Small intestine (tissue), 7 donors: ENCODE data around the gene KLHL1. TPM values are rescaled to one million over a fixed set of nuclear protein-coding genes. Genes with fewer than 3 reads are reported as not detected.

ENCODE experiments used
- DNase-seq, 2 donors: peaks; one replicate each; pipeline versions ENCODE4 v3.0.0 to v3.0.0-alpha.2; 2013
- FAIRE-seq: peaks from 2 replicates; lab custom pipeline; 2012; peaks lifted over from hg19 to GRCh38; lab: Jason Lieb, UNC
- H3K27ac ChIP-seq, 3 donors: one replicate each; pipeline ENCODE4 v1.5.1; 2013; ENCODE audit warnings: low read length in 2 of 3, mild to moderate bottlenecking in 2 of 3, control low read depth in 1 of 3, inconsistent platforms in 1 of 3, low read depth in 1 of 3, moderate library complexity in 1 of 3
- H3K27me3 ChIP-seq, 3 donors: one replicate each; pipeline ENCODE4 v1.6.1; 2013; ENCODE audit warnings: low read length in 3 of 3, inconsistent platforms in 1 of 3; ENCODE audit not compliant: control insufficient read depth in 3 of 3, insufficient read depth in 3 of 3
- H3K36me3 ChIP-seq, 3 donors: one replicate each; pipeline ENCODE4 v1.6.1; 2013; ENCODE audit warnings: low read length in 3 of 3, inconsistent platforms in 1 of 3, low read depth in 1 of 3, mild to moderate bottlenecking in 1 of 3, moderate library complexity in 1 of 3; ENCODE audit not compliant: control insufficient read depth in 3 of 3, insufficient read depth in 2 of 3
- H3K4me1 ChIP-seq, 3 donors: one replicate each; pipeline ENCODE4 v1.6.1; 2013; ENCODE audit warnings: low read length in 2 of 3, inconsistent platforms in 1 of 3, low read depth in 1 of 3, mild to moderate bottlenecking in 1 of 3, moderate library complexity in 1 of 3; ENCODE audit not compliant: control insufficient read depth in 3 of 3, insufficient read depth in 2 of 3
- H3K4me3 ChIP-seq, 3 donors: one replicate each; pipeline ENCODE4 v1.5.1; 2013; ENCODE audit warnings: low read length in 3 of 3, control low read depth in 1 of 3, inconsistent platforms in 1 of 3, low read depth in 1 of 3, mild to moderate bottlenecking in 1 of 3, moderate library complexity in 1 of 3
- H3K9me3 ChIP-seq, 2 donors: one replicate each; pipeline ENCODE4 v1.6.1; 2013; ENCODE audit warnings: low read depth in 1 of 2, low read length in 1 of 2; ENCODE audit not compliant: control insufficient read depth in 2 of 2, insufficient read depth in 1 of 2
- WGBS, 3 donors: extraction: QIAGEN DNeasy Blood & Tissue Kit; methylation state at CpG; one replicate each; pipeline ENCODE4 v1.1.7; 2013; 5-methylcytosine and 5-hydroxymethylcytosine counted together
- polyA plus RNA-seq, 4 donors: library from polyadenylated mRNA; stranded (reverse) in 3 of 4; unstranded in 1 of 4; fragments of 200-250 nt in 3 of 4; fragments of 120-200 nt in 1 of 4; gene quantifications; one replicate each; pipeline versions ENCODE4 v1.2.1 to v1.2.3, GENCODE V29; 2013
- donor health status: healthy with polysubstance abuse.
- donor health status: control.
- donor health status: control.
- donor health status: Bipolar disorder and iron deficiency.
- donor health status: healthy.

Gene KLHL1
- polyA plus RNA-seq, 4 donors = 0.04 to 0.06 TPM; not detected in 2

DNA sequence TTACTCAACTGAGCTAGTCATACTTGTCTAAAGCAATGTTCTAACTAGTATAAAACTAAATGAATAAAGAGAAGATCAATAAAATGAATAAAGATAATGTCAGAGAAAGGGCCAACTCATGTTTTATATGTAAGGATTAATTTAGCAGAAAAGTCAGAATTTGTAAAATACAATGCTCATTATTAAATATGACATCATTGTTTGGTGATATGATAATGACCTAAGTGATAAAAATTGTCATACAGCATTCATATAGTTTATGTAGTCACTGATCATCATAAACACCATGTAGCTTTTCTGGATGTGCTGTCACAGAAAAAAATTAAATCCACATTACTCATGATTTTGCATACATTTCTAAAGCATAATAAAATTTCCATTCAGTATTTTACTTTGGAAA lies 3.8 kb downstream of the KLHL1 start:
- no peaks in the 10 kb centered on the region for H3K36me3 ChIP-seq
- H3K27ac ChIP-seq = no peak overlapping the region
- H3K9me3 ChIP-seq = no peaks in the 10 kb centered on the region
- DNase-seq (no peak), FAIRE-seq (no peak)
- peaks cover 0 to 19% (median 0%) of the 10 kb centered on the region in 3 donors for H3K27me3 ChIP-seq
- H3K4me1 ChIP-seq = no peaks in the 10 kb centered on the region
- no peak overlapping the region for H3K4me3 ChIP-seq

DNA sequence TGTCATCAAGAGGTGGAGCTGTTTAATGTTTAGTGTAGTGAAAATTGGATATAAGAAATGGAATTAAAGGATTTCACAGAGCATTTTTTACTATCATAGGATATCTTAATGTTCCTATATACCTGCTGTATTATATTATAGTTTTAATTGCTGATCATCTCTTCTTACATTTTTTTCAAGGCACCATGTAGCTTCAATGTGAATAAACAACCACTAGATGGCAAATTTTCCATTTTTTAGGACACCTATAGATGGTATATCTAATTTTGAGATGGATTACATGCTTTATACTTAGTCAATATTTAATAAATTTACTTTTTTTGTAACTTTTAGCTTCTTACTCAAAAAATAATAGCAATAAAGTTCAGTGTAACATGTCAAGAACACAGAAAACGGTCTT lies 9.6 kb downstream of the KLHL1 start:
- no peak overlapping the region for H3K27ac ChIP-seq
- H3K4me1 ChIP-seq = no peaks in the 10 kb centered on the region
- H3K36me3 ChIP-seq = no peaks in the 10 kb centered on the region
- 24 to 43% (median 26%) methylated on average over 1 of the region's 1 CpG for WGBS, 3 donors
- no peak for FAIRE-seq
- DNase-seq = no peak
- no peak overlapping the region for H3K4me3 ChIP-seq
- no peaks in the 10 kb centered on the region for H3K27me3 ChIP-seq
- H3K9me3 ChIP-seq = no peaks in the 10 kb centered on the region

DNA sequence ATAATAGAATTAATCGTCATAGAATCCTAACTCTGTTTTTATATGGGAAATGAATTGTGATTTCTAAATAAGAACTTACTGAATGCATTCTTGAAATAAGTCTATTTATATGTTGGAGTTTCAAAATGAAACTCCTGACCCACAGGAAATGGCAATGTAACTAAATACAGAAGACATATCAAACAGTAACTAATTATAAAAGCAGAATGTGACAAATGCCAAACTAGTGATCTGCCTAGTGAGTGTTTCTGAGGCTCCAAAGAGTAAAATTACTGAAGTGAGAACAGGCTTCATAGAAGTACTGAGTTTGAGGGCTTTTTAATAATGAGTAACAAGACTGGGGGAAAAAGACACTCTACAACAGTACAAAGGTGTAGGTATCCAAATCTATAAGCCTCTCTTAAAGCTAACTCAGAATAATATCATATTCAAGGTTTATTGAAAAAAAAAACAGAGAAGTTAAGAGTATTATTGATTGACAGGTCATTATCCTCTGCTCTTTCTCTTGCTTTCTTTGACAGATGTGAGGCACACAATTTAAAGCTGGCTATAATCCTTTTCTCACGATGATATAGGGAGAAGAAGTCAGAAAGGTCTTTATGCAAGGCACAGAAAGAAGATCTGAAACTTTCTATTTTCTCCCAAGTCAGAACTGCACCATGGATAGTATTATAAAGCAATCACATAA lies 18.1 kb downstream of the KLHL1 start:
- Histone ChIP-seq H3K27ac (no peak overlapping the region), H3K27me3 (no peaks in the 10 kb centered on the region), H3K36me3 (no peaks in the 10 kb centered on the region), H3K4me3 (no peak overlapping the region), H3K4me1 (no peaks in the 10 kb centered on the region), H3K9me3 (no peaks in the 10 kb centered on the region)
- no peak for DNase-seq
- FAIRE-seq = no peak
- WGBS, 3 donors = 73 to 85% (median 77%) methylated on average over 2 of the region's 2 CpGs

DNA sequence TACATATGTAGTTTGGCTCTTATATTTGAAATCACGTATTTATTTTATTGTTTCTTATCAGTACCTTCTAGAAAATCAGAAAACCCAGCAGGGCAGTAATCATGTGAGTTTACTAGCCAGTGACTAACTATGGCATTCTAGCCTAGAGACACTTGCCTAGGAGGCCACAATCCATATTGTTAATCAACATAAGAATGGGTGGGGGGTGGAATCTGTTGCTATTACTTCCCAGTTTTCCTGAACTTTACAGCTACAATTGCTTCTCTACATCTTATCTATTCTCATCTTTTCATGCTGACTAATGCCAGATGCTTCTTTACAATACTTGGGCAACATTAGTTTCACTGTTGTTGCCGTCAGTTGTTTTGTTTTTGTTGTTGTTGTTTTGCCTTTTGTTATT lies 19.3 kb downstream of the KLHL1 start:
- Histone ChIP-seq H3K27ac (no peak overlapping the region), H3K9me3 (no peaks in the 10 kb centered on the region), H3K4me3 (no peak overlapping the region), H3K36me3 (no peaks in the 10 kb centered on the region), H3K4me1 (no peaks in the 10 kb centered on the region), H3K27me3 (no peaks in the 10 kb centered on the region)
- 46 to 71% (median 53%) methylated on average over 2 of the region's 2 CpGs for WGBS, 3 donors
- no peak for DNase-seq
- FAIRE-seq = no peak

GRCh38 chr13:70087247-70087646 lies 21.0 kb downstream of the KLHL1 start:
- Histone ChIP-seq H3K27ac (no peak overlapping the region), H3K9me3 (no peaks in the 10 kb centered on the region), H3K4me1 (no peaks in the 10 kb centered on the region), H3K36me3 (no peaks in the 10 kb centered on the region), H3K4me3 (no peak overlapping the region), H3K27me3 (no peaks in the 10 kb centered on the region)
- FAIRE-seq = no peak
- no peak for DNase-seq
- WGBS, 3 donors = 68 to 82% (median 77%) methylated on average over 4 of the region's 4 CpGs

GRCh38 chr13:70080012-70080411 lies 28.2 kb downstream of the KLHL1 start:
- H3K4me1 ChIP-seq = no peaks in the 10 kb centered on the region
- H3K27ac ChIP-seq = no peak overlapping the region
- no peak overlapping the region for H3K4me3 ChIP-seq
- WGBS, 3 donors = 24 to 30% (median 26%) methylated on average over 4 of the region's 4 CpGs
- H3K27me3 ChIP-seq = no peaks in the 10 kb centered on the region
- H3K9me3 ChIP-seq = no peaks in the 10 kb centered on the region
- DNase-seq (no peak), FAIRE-seq (no peak)
- no peaks in the 10 kb centered on the region for H3K36me3 ChIP-seq

GRCh38 chr13:70054572-70054971 lies 53.7 kb downstream of the KLHL1 start:
- Histone ChIP-seq H3K4me1 (no peaks in the 10 kb centered on the region), H3K9me3 (peaks cover 0 to 5% of the 10 kb centered on the region in 2 donors), H3K36me3 (no peaks in the 10 kb centered on the region), H3K4me3 (no peak overlapping the region), H3K27ac (no peak overlapping the region), H3K27me3 (no peaks in the 10 kb centered on the region)
- DNase-seq (no peak), FAIRE-seq (no peak)

- FAIRE-seq (no peak), DNase-seq (peak in 1 of 2 donors; percentile 51)
- H3K9me3 ChIP-seq = peaks cover 0 to 5% of the 10 kb centered on the region in 2 donors
- no peak overlapping the region for H3K27ac ChIP-seq
- no peaks in the 10 kb centered on the region for H3K36me3 ChIP-seq
- no peaks in the 10 kb centered on the region for H3K27me3 ChIP-seq
- 15 to 61% (median 26%) methylated on average over 1 of the region's 1 CpG for WGBS, 3 donors
- H3K4me3 ChIP-seq = no peak overlapping the region
- no peaks in the 10 kb centered on the region for H3K4me1 ChIP-seq
These were observed 56.7 kb downstream of the KLHL1 start for GRCh38 chr13:70051531-70051930.

DNA sequence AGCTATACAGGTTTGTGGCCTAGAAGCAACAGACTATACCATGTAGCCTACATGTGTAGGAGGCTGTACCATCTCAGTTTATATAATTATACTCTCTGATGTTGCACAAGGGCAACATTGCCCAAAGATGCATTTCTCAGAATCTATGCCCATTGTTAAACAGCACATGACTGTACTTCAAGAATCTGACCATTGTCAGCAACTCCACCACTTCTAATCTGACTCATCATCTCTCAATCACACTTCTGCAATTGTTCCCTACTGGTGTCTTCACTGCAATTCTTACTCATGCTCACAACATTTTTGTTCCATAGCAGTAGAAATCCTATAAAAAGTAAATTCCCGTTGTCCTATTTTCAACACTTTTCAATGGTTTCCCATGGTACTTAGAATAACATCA lies 64.6 kb downstream of the KLHL1 start:
- no peak for FAIRE-seq
- peaks cover 0 to 4% (median 0%) of the 10 kb centered on the region in 3 donors for H3K4me1 ChIP-seq
- no peak for DNase-seq
- H3K9me3 ChIP-seq = no peaks in the 10 kb centered on the region
- H3K27ac ChIP-seq = no peak overlapping the region
- H3K4me3 ChIP-seq = no peak overlapping the region
- no peaks in the 10 kb centered on the region for H3K27me3 ChIP-seq
- H3K36me3 ChIP-seq = no peaks in the 10 kb centered on the region
- 70 to 88% (median 83%) methylated on average over 1 of the region's 1 CpG for WGBS, 3 donors
